A673 (cell line): ENCODE results near the gene GJC2.

ENCODE experiments used
- CTCF ChIP-seq: fragments of 300-800, 200-600 bp; sonication (generic); conservative IDR thresholded peaks from 2 replicates; pipeline ENCODE4 v1.5.1; 2017; ENCODE audit warnings: low read depth, mild to moderate bottlenecking, antibody characterized with exemption, low read length, moderate library complexity, mixed read lengths
- EZH2 ChIP-seq: fragments of 200-600 bp; sonication (generic); IDR thresholded peaks from 2 replicates; pipeline ENCODE4 v1.6.1; 2017; ENCODE audit warnings: borderline replicate concordance, low read depth, mild to moderate bottlenecking, mixed read lengths, antibody characterized with exemption, low read length; ENCODE audit not compliant: poor library complexity, severe bottlenecking

GRCh38 chr1:228194921-228195812 is 45.4 kb downstream of the GJC2 start:
- no peak for TF ChIP-seq CTCF
- no peak for TF ChIP-seq EZH2
